GM23248 (cell line): ENCODE data around the gene CUL1.

Experiments used
- EZH2 ChIP-seq: fragments of 200-600 bp; sonication (generic); IDR thresholded peaks from 2 replicates; pipeline ENCODE4 v1.6.1; 2018; ENCODE audit warnings: antibody characterized with exemption, mild to moderate bottlenecking; ENCODE audit not compliant: insufficient read depth, poor library complexity, severe bottlenecking
- EZH2phosphoT487 ChIP-seq: fragments of 200-600 bp; sonication (generic); IDR thresholded peaks from 2 replicates; pipeline ENCODE4 v1.6.1; 2018; ENCODE audit warnings: antibody characterized with exemption, moderate library complexity, mild to moderate bottlenecking, low read depth; ENCODE audit not compliant: insufficient read depth

DNA sequence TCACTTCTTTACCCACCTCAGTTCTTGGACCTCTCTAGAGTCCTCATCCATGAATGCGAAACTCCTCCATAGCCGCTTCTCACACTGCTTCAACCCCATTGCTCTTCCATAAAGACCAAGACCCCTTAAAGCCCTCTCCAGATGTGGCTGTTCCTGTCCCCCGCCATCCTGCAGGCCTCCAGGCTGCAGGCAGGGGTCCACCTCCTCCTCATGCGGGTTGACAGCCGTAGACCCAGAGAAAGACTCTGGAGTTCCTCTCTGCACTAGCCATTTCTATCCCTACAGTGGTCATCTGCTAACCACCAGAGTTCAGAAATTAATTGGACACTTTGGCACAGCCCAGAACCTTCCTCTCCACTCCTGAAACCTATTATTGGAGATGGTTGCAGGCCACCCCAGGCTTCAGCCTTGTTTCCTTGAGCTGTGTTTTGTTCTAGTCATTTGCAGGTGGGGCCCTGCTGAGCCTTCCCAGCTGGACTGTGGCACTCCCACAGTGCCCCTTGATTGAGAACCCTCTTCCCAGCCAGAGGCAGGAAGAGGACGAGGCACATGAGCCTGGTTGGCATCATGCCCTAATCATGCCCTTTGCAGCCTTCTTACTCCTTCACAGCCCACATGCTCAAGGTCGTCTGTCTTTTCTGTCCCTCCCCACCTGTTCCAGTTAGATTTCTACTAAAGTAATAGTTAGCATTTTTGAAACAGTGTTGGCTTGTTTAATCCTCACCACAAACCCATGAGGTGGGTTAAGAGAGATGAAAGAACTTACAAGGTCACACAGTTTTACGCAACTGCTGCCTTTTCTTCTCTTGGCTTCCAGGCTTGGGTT lies 23.9 kb downstream of the CUL1 start:
- no peak for TF ChIP-seq EZH2phosphoT487
- no peak for TF ChIP-seq EZH2
